Measurements from ENCODE around the gene NECAB3.

The NECAB3 gene

DNA sequence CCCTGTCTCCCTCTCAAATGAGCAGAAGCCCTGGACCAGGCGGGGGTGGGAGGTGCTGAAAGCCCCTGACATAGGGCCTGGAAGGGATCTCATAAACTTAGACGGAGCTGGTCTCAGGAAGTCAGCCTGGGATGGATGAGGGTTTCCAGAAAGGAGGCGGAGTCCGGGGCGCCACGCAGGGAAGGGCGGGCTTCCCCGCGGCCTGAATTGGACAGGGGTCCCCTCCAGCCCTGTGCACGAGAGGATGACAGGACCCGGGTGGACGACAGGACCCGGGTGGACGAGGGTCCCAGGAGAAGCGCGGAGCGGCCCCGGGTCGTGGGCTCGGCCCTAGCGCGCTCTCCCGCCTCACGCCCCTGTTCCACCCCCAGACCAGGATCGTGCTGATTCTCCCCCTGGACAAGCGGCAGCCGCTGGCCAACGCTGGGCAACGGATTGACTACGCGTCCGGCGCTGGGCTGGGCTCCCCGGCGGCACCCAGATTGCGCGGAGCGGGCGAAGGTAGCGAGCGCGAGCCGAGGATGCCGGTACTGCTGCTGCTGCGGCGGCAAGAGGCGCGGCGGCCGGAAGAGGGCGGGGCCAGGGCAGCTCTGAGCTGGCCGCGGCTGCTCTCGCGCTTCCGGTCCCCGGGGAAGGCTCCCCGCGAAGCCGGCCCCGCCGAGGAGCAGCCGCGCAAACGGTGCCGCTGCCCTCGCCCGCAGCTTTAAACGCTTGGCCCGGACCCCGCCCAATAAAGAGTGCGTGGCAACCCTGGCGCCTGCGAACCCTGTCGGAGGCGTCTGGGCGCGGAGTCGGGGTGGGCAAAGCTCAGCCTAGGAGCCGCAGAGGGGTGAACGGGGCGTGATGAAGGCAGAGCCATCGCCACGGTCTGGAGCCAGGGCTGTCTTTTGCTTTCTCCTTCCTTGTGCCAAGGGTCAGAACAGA, 10.8 kb downstream of the NECAB3 start:
- peak; percentile 49 to 78 for DNase-seq

DNA sequence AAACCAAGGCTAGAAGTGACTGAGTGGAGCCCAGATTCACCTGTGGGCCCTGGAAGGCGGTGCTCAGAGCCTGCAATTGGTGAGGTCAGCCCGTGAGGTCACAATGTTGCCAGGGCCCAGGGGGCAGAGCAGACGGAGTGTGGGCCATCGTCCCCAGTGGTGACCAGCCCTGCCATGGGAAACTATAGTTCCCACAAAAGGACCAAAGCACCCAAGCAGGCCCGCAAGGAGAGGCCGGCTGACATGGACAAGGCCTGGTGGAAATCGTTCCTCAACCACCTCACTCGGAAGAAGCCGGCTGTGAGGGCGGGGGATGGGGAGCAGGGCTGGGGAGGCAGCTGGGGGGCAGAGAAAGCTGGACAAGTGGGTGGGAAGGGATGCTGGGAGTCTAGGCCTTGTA, 12.1 kb downstream of the NECAB3 start, which contains the start of gene C20orf144:
Gene C20orf144 (plus strand): TSS at position 156 of the 400 bp plus-strand sequence. CDS start 19 bp downstream, at position 175.
- no peak for DNase-seq

DNA sequence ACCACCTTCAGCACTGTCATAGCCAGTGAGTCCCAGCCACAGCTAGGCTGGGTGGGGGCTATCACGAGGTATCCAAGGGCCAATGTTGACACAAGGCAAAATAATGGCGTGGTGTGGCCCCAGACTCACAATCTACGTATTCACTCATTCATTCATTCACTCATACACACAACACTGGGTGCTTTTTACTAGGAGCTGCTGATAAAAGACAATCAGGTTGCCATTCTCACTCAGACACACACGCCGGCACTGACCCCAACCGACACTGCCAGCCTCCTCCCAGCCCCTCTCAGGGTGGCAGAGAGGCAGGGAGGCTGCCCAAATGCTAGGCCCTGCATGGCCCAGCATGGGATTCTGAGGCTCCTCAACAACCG, 13.6 kb downstream of the NECAB3 start:
- no peak for DNase-seq

DNA sequence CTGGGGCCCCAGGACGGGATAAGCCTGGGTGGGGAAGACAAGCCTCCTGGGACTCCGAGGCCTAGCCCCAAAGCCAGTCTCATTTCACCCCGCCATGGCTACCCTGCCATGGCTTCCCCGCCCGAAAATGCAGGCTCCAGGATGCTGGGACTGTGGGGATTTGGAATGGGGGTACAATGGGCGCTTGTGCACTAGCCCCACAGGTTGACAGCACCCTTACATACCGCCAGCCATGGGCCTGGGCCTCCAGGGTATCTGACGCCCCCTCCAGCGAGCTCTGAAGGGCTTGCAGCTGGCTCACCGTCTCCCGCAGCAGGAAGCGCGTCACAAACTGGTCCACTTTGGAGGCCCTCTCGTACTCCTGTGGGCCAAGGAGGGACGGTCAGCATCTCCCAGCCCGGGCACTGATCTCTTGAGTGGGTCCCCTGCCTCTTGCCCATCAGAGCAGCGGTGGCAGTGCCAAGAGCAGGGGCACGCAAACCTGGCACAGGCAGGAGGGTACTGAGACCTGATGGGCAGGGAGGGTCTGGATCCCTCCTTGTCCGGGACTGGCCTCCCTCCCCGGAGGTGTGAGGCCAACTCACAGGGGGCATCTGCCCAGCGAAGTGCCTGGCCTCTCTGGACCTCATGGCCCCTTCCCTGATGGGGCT, 14.1 kb downstream of the NECAB3 start:
- no peak for DNase-seq

DNA sequence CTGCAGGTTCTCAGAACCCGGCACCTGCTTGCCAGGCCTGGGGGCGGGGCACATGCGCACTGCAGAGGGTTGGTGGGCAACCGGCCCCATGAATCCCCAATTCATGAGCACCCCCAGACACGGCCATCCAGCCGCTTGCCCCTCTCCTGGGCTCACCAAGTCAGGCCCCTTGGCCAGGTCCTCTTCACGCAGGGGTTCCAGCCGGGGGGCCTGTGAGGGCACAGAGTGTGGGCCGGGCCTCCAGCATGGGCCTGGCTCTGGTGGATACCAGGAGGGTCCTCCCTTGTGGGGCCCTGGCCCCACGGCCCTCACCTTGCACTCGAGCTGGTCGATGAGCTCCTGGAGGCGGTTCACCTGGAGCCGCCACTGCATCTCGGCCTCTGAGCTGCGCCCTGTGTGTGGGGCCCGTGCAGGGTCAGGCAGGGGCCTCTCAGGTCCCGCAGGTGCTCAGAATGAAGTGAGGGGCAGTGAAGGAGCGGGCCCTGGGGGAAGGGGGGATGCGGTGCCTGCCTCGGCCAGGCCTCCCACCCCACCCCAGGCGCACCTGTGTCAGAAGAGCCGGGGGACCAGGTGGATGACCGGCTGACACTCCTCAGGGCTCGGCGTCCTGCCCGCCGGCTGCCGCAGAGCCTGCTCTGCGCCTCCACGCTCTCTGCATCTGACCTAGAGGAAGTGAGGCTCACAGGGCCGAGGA, 14.7 kb downstream of the NECAB3 start:
- DNase-seq, result no peak

DNA sequence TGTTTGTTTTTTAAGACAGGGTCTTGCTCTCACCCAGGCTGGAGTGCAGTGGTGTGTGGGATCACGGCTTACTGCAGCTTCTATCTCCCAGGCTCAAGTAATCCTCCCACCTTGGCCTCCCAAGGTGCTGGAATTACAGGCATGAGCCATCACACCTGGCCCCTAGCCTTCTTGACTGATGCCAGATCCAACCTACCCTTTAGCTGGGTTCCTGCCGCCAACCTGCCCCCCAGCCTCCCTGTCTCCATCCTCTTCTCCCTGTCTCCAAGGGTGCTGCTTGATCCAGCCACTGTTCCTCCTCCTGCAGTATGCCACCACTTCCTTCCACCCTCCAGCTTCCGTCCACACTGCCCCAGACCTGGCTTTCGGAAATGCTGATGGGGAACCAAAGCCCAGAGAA, 15.3 kb downstream of the NECAB3 start:
- DNase-seq, result no peak

DNA sequence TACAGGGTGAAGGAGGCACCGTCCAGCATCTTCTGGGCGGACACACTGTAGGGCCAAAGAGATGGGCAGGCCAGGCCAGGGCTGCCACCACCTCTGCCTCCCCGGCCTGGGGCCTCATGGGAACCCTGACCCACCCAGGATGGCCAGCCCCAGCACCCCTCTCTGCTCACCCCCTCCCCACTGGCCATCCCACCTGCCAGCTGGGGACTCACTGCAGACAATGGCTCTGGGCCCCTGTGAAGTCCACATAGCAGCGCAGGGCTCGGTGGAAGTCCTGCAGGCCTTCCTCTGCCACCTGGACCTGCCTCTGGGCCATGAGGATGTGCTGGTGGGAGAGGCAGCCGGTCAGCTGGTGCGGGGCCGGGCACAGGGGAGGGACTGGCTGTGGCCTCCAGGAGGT, 15.7 kb downstream of the NECAB3 start:
- DNase-seq, result no peak

DNA sequence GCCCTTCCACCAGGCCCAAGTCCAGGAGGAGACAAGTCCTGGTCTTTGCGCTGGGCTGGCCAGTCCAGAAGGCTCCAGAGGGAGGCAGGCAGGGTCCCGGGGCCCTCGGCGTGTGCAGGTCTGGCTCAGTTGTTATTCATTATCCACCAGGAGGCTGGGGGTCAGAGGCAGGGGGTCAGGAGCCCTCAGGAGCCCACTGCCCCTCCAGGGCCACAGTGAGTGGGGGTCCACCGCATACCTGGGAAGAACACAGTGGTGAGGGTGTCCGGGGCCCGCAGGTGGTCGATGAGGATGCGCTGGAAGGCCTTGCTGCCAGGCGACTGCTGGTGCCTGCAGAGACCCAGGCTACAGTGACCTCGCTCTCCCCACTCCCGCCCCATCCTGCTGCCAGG, 16.5 kb downstream of the NECAB3 start:
- DNase-seq, result no peak

DNA sequence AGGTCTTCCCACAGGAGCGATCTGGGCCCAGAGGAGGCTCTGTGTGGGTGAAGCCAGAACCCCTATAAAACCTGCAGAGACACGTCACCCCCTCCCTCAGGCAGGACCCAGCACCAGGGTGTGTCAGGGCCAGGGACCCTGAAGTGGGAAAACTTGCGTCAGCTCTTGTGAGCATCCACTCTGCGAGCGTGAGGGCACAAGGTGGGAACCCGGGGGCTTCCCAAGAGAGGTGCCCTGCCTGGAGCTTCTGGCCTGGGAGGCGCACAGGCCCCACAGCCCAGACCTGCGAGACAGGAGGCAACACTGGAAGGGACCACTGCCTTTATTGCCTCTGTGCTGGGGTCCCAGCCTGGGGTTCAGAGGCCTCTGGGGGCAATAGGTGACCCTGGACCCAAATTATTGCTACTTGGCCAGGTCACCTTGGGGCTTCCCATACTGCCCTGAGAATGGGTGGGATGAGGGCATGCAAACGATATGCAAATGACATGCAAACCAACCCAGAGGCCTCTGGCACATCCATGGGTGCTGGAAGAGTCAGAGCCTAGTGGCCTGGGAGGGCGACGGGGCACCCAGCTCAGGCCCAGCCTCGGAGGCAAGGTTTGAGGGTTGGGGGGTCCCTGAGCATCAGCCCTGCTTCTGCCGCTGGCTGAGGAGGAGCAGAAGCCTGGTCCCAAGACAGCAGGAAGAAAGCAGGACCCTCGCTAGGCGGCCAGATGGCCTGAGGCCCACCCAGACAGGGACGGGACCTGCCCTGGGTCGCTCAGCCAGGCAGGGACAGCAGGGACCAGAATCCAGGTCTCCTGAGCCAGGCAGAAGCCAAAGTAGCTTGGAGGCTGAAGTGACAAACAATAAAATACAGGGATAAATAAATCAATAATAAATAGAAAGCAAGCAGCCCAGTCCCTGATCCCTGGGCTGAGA, 17.2 kb downstream of the NECAB3 start:
- no peak for DNase-seq

DNA sequence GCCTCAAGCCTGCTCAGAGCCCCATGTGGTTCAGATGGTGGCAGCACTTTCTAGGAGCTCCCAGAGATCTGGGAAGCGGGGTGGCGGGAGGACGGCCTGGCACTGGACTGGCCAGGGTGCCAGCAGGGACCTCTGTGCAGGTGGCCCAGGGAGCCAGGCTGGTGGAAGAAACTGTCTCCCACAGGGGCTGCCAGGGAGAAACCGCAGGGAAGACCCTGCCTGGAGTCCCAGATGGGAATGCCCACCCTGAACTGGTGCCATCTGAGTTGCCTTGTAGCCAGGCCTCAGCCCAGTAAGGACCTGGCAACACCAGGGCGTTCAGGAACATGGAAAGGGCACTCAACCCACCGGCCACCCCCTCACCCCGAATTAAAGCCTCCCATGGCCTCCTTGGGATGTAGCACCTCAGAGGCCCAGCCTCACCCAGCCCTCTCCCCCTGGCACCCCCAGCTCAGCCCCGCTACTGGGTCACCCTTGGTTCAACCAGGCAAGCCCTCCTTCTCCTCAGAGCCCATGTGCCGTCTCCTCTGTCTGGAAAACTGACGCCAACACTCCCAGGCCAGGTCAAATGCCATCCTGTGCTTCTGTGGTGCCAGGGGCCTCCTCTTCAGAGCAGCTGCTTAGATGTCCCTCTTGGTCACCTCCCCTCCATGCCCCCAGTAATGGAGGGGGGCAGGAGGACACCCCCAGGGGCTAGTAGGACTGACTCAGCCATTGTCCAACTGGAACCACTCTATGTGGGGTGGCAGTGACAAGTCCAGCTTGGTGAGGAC, 18.0 kb downstream of the NECAB3 start:
- DNase-seq, result no peak

DNA sequence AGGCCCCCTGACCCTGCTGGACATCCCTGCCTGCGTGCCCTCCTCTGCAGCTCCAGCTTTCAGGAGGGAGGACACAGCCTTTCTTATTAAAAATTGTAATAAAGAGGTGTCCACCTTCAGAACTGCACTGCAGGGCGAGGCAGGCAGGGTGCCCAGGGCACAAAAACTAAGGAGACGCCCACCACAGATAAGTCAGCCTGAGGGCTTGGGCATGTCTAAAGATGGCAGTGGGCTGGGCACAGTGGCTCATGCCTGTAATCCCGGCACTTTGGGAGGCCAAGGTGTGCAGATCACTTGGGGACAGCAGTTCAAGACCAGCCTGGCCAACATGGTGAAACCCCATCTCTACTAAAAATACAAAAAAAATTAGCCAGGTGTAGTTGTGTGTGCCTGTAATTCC, 19.1 kb downstream of the NECAB3 start:
- no peak for DNase-seq

DNA sequence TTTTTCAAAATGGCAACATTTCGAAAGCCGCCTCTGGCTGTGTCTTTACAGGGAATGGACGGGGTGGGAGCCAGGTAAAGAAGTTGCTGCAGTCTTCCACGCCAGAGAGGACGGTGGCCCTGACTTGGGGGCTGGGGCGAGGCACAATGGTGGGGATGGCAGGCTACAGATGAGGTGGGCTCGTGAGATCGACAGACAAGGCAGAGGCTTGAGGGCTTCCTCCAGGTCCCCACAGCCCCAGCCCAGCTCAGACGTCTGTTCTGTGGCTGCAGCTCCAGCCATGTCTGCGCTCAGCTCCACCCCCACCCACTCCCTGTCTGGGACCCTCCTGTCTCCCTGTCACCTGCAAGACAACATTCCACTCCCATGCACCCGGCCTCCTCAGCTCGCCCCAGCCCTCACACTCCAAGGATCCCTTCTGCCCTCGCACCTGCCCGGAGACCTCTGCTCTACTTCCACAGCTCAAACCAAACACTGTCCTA, 19.5 kb downstream of the NECAB3 start:
- DNase-seq, result no peak

DNA sequence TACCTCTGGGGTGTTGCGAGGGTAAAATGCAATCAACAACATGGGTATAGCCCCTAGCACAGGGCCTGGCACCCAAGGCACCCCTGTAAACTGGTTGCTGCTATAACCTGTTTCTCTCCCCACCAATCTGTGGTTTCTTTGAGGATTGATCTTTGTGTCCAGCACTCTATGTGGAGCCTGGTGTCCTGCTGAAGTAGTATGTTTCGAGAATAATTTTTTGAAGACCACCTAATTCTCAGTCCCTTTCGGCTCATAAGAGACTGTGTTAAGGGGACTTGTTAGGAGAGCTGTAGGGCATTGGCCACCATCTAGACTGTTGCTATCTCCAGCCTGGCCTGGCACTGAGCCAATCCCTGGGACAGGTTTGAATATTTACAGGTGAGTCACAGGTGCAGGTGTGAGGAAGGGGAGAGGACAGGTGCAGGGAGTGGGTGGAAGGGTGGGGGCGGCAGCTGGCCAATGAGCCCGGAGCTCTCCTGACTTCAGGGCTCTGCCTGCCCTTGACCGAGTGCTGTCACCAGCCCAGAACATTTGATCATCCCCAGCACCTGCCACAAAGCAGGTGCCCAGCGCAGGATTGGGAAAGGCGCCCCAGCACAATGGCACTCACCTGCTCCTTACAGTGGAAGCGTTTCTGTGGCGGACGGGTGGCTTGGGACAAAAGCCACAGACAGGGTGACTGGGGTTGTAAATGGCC, 20.2 kb downstream of the NECAB3 start:
- peak; percentile 72 to 79 for DNase-seq

DNA sequence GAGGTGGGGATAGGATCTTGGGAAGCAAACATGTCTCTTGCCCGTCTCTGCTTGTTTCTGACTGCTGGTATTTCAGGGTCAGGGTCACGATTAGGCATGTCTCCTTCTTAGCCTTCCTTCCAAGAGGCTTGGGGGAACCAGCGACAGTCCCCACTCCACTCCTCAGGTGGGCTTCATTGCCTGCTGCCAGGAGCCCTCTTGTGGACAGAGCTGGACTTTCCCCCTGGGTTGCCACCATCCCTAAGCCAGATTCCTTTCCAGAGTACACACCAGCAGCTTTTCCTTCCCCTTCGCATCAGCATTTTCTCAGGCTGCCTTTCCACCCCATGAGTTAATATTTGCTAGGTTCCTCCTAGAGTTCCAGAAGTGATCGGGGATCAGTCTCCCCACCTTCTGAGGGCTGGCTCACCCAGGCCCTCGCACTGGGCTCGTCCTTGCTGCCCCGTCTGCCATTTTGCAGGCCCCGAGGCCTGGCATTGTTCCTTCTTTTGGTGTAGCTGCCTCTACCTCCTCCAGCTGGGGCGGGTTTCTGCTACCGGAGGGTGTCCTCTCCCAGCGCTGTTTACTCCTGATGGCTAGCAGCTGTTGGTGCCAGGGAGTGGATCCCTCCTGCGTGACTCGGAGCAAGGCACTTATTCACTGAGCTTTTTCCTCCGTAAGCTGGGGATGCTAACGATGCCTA, 20.9 kb downstream of the NECAB3 start:
- peak; percentile 57 to 66 for DNase-seq

DNA sequence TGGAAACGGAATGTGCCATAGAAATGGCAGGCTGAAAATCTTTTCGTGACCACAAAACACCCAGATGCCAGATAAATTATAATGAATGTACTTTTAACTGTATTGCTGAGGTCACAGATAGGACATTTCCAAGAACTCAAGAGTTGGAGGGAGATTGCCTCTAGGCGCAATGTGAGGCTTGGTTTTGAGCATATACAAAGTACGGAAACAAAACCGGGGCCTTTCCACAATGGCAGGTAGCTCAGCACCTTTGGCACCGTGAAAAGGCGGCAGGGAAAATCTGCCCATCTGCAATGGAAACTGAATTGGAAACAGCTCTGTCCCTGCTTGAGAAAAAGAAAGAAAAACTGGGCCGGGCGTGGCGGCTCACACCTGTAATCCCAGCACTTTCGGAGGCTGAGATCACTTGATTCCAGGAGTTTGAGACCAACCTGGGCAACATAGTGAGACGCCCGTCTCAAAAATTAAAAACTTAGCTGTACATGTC, 22.6 kb downstream of the NECAB3 start:
- no peak for DNase-seq

DNA sequence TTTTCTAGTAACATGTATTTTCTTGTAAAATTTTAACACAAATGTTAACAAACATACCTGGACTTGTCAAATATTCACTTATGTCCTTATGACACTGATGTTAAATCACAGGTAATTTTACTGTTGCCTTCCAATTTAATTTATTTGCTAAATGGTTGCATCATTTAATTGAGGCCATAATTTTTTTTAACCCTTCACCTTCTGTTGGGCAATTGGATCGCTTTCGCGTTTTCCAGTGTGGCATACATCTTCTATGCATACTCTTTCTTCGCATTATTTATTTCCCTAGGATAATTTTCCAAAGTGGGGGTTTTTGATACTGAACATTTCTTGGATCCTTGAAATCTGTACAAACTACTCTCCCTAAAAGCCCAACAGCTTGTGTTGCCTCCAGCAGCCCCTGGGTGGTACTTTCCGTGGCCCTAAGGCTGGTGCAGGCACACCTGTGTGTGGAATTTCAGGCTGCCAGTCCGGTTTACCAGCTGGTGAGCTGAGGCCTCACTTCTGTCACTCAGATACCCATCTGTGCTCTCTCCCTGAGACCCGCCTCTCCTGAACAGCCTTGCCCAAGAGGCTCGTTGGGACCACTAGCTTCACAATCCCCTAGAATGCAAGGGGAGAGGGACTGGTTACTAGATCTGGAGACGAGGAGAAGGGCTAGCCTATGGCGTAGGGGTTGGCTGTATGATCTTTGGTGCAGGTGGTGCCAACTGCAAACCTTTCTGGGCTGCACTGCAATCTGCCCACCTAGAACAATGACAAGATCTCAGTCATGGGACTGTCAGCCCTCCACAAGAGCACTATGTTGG, 23.3 kb downstream of the NECAB3 start:
- no peak for DNase-seq

DNA sequence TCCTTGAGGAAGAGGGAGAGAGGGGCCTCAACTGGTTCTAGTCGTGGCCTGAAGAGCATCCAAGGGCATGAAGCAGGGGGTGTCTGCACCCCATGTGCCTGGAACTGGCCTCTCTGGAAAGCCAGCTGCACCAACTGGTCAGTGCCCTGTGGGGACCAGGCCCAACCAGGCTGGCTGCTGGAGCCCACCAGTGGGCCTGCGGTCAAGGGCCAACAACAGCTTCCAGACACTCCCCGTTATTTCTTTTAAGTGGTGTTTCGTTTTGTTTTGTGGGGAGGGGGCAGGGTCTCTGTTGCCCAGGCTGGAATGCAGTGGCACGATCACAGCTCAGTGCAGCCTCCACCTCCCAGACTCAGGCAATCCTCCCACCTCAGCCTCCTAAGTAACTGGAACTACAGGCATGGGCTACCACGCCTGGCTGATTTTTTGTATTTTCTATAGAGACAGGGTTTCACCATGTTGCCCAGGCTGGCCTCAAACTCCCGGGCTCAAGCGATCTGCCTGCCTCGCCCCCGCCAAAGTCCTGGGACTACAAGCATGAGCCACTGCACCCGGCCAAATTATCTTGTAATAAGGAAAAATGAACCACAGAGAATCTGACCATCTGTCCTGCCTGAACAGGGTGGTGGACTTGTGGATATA, 24.0 kb downstream of the NECAB3 start:
- no peak for DNase-seq

DNA sequence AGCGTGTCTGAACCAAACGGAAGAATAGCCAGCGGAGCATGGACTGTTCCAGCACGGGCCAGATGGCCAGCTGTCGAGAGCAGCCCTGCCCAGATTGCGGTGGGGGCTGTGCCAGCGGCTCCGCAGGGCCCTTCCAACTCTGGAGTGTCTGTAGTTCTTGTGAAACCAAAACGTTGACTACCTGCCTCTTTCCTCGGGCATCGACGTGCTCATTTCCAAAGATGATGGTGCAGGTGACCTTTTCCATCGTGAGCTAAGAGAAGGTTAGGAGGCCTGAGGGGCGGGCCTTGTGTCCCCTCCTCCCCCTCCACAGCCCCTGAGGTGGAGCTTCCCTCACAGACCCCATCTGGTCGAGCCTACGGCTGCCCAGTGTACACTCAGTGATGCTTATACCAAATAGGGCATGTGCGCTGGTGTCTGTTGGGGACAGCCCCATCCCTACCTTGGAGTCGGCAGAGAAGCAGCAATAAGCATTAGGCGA, 25.0 kb downstream of the NECAB3 start:
- DNase-seq, result no peak

Data from SHP77 (cell line).